Mesenchymal stem cell (in vitro differentiated cells and primary cell): ENCODE results near the gene ARHGEF3.
"Not testable (repeated sequence)": the region's sequence is repeated elsewhere in the genome, so short reads cannot be mapped to it uniquely, and the experiment has no call there.

Source experiments
- DNase-seq: peaks from one replicate; pipeline ENCODE4 v3.0.0-alpha.2; 2013
- H2AFZ ChIP-seq: one replicate; pipeline ENCODE4 v1.6.1; 2013; ENCODE audit warnings: low read depth, mild to moderate bottlenecking, control low read depth, inconsistent platforms, low read length, moderate library complexity
- H2AK5ac ChIP-seq: 2 replicates; pipeline ENCODE4 v1.6.1; 2013; ENCODE audit warnings: low read length, moderate library complexity, mild to moderate bottlenecking, inconsistent platforms; ENCODE audit not compliant: severe bottlenecking
- H2BK120ac ChIP-seq: one replicate; pipeline ENCODE4 v1.6.1; 2013; ENCODE audit warnings: low read depth, mild to moderate bottlenecking, inconsistent platforms, low read length, moderate library complexity
- H2BK12ac ChIP-seq, 2 experiments: one replicate each; pipeline ENCODE4 v1.6.1; 2013; ENCODE audit warnings: inconsistent platforms in 2 of 2, low read length in 2 of 2, mild to moderate bottlenecking in 2 of 2, moderate library complexity in 2 of 2, control low read depth in 1 of 2
- H2BK15ac ChIP-seq: one replicate; pipeline ENCODE4 v1.6.1; 2013; ENCODE audit warnings: mild to moderate bottlenecking, low read depth, inconsistent platforms; ENCODE audit not compliant: poor library complexity, severe bottlenecking
- H2BK5ac ChIP-seq: 2 replicates; pipeline ENCODE4 v1.6.1; 2013; ENCODE audit warnings: low read depth, mild to moderate bottlenecking, low read length, control low read depth, inconsistent platforms; ENCODE audit not compliant: poor library complexity, severe bottlenecking
- H3K14ac ChIP-seq, 2 experiments: one replicate each; pipeline ENCODE4 v1.6.1; 2013; ENCODE audit warnings: inconsistent platforms in 2 of 2, low read length in 2 of 2, control low read depth in 1 of 2, mild to moderate bottlenecking in 1 of 2, moderate library complexity in 1 of 2
- H3K18ac ChIP-seq, 2 experiments: one replicate each; pipeline ENCODE4 v1.6.1; 2013; ENCODE audit warnings: inconsistent platforms in 2 of 2, low read length in 2 of 2, control low read depth in 1 of 2, low read depth in 1 of 2, mild to moderate bottlenecking in 1 of 2
- H3K23ac ChIP-seq, 2 experiments: one replicate each; pipeline ENCODE4 v1.6.1; 2013; ENCODE audit warnings: inconsistent platforms in 2 of 2, low read length in 2 of 2, mild to moderate bottlenecking in 2 of 2, moderate library complexity in 2 of 2, control low read depth in 1 of 2
- H3K27ac ChIP-seq: 2 replicates; pipeline ENCODE4 v1.5.1; 2013; ENCODE audit warnings: mild to moderate bottlenecking, moderate library complexity, low read length, control low read depth, inconsistent platforms; ENCODE audit not compliant: poor library complexity, severe bottlenecking
- H3K27me3 ChIP-seq, 2 experiments: 2 replicates each; pipeline versions ENCODE4 v1.6.1 to v1.7.0; 2013; ENCODE audit warnings: low read length in 2 of 2, mild to moderate bottlenecking in 2 of 2, moderate library complexity in 2 of 2, control low read depth in 1 of 2, inconsistent platforms in 1 of 2; ENCODE audit not compliant: control insufficient read depth in 1 of 2, insufficient read depth in 1 of 2
- H3K36me3 ChIP-seq, 2 experiments: 2 replicates each; pipeline versions ENCODE4 v1.6.1 to v1.7.0; 2013; ENCODE audit warnings: low read length in 2 of 2, control low read depth in 1 of 2, inconsistent platforms in 1 of 2, low read depth in 1 of 2, mild to moderate bottlenecking in 1 of 2; ENCODE audit not compliant: insufficient read depth in 2 of 2, control insufficient read depth in 1 of 2
- H3K4ac ChIP-seq, 2 experiments: one replicate each; pipeline ENCODE4 v1.6.1; 2013; ENCODE audit warnings: inconsistent platforms in 2 of 2, low read length in 2 of 2, mild to moderate bottlenecking in 2 of 2, moderate library complexity in 2 of 2, control low read depth in 1 of 2, low read depth in 1 of 2
- H3K4me1 ChIP-seq: 2 replicates; pipeline ENCODE4 v1.6.1; 2013; ENCODE audit warnings: low read depth, low read length, control low read depth; ENCODE audit not compliant: control insufficient read depth, insufficient read depth
- H3K4me2 ChIP-seq: 2 replicates; pipeline ENCODE4 v1.6.1; 2013; ENCODE audit warnings: low read length, mild to moderate bottlenecking, inconsistent platforms; ENCODE audit not compliant: poor library complexity, severe bottlenecking
- H3K4me3 ChIP-seq, 2 experiments: 2 replicates each; pipeline versions ENCODE4 v1.5.1 to v1.7.0; 2013; ENCODE audit warnings: low read length in 2 of 2, mild to moderate bottlenecking in 2 of 2, control low read depth in 1 of 2, low read depth in 1 of 2; ENCODE audit not compliant: insufficient read depth in 1 of 2
- H3K79me1 ChIP-seq: replicated peaks from 2 replicates; pipeline ENCODE4 v1.6.1; 2013; ENCODE audit warnings: mild to moderate bottlenecking, control low read depth, low read length, inconsistent platforms; ENCODE audit not compliant: poor library complexity, severe bottlenecking
- H3K9ac ChIP-seq: 2 replicates; pipeline ENCODE4 v1.7.0; 2013; ENCODE audit warnings: mild to moderate bottlenecking, low read length, moderate library complexity
- H3K9me3 ChIP-seq: 2 replicates; pipeline ENCODE4 v1.7.0; 2013; ENCODE audit warnings: mild to moderate bottlenecking, low read length; ENCODE audit not compliant: control insufficient read depth
- H4K8ac ChIP-seq: one replicate; pipeline ENCODE4 v1.6.1; 2013; ENCODE audit warnings: inconsistent platforms, mild to moderate bottlenecking, low read length, moderate library complexity
- H4K91ac ChIP-seq: one replicate; pipeline ENCODE4 v1.6.1; 2013; ENCODE audit warnings: mild to moderate bottlenecking, low read length, inconsistent platforms
- WGBS: methylation state at CpG from one replicate; pipeline ENCODE4 v1.1.7; 2013; ENCODE audit warnings: mixed read lengths; 5-methylcytosine and 5-hydroxymethylcytosine counted together

The ARHGEF3 gene

DNA sequence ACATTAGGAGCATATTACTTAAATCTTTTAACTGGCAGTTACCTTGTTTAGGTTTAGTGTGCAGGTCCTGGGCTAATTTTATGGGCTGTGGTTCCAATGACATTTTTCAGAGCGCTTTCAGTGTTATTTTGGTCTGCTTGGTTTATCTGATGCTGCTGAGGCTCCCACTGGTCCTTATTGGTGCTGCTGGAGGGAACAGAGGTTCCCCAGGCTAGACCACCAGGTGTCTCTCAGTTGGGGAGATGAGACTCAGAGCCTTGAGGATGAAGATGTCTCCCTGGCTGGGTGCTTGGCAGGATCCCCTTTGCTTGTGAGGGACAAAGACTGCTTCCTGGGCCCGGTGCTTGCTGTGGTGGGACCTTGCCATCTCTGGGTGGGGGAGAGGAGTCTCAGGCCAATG lies 90.4 kb downstream of the ARHGEF3 start:
- Histone ChIP-seq H2BK15ac (no peak overlapping the region), H2AFZ (no peak overlapping the region), H3K4ac (no peak overlapping the region), H2BK5ac (no peak overlapping the region), H3K4me1 (no peaks in the 10 kb centered on the region), H3K4me2 (no peak overlapping the region), H3K36me3 (no peaks in the 10 kb centered on the region), H3K27me3 (no peaks in the 10 kb centered on the region), H3K9me3 (no peaks in the 10 kb centered on the region), H3K27ac (no peak overlapping the region), H3K4me3 (no peak overlapping the region), H2AK5ac (no peak overlapping the region), H2BK120ac (no peak overlapping the region), H3K23ac (no peak overlapping the region), H4K91ac (no peak overlapping the region), H3K14ac (no peak overlapping the region), H3K79me1 (no peaks in the 10 kb centered on the region), H3K9ac (no peak overlapping the region), H3K18ac (no peak overlapping the region), H4K8ac (no peak overlapping the region), H2BK12ac (no peak overlapping the region)
- WGBS: 98% methylated on average over 2 of the region's 2 CpGs
- DNase-seq: no peak

DNA sequence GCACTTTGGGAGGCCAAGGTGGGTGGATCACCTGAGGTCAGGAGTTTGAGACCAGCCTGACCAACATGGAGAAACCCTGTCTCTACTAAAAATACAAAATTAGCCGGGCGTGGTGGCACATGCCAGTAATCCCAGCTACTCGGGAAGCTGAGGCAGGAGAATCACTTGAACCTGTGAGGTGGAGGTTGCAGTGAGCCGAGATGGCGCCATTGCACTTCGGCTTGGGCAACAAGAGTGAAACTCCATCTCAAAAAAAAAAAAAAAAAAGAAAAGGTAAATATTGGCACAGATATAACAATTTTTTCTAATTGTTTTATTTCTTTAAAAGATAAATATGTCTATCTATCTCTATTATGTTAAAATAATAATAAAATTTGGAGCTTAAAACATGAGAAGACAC lies 94.3 kb downstream of the ARHGEF3 start:
- not testable (repeated sequence) for H3K14ac ChIP-seq, H3K23ac ChIP-seq, H3K27me3 ChIP-seq, H3K4me2 ChIP-seq, H2BK15ac ChIP-seq, H3K4me1 ChIP-seq, H2BK120ac ChIP-seq, H2BK5ac ChIP-seq, H3K9ac ChIP-seq, H3K18ac ChIP-seq, H3K4me3 ChIP-seq, H2BK12ac ChIP-seq, H3K36me3 ChIP-seq, H3K4ac ChIP-seq, H4K8ac ChIP-seq, H4K91ac ChIP-seq, H2AFZ ChIP-seq, H2AK5ac ChIP-seq, H3K79me1 ChIP-seq, DNase-seq, H3K9me3 ChIP-seq, H3K27ac ChIP-seq
- no CpG with 5 or more reads among the region's 6 CpGs for WGBS

DNA sequence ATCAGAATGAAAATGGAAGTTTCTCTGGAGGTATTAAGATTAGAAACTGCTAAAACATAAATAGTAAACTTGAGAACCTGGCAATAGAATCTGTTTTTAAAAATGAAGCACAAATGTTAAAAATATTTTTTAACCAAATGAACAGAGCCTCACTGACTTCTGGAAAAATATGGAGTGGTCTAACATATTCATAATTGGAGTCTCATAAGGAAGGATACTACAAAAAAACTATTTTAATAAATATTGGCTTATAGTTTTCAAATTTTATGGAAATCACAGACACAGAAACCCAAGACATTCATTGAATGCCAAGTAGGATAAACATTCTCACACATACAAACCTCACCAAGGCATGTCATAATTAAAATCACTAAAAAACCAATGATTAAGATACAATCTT lies 95.1 kb downstream of the ARHGEF3 start:
- no peak overlapping the region for H3K27ac ChIP-seq
- no peak overlapping the region for H2BK5ac ChIP-seq
- no peak overlapping the region for H2AK5ac ChIP-seq
- H3K14ac ChIP-seq: no peak overlapping the region
- no peak for DNase-seq
- no peak overlapping the region for H3K23ac ChIP-seq
- H2AFZ ChIP-seq: no peak overlapping the region
- H2BK15ac ChIP-seq: no peak overlapping the region
- H3K79me1 ChIP-seq: no peaks in the 10 kb centered on the region
- H3K4me1 ChIP-seq: no peaks in the 10 kb centered on the region
- no peaks in the 10 kb centered on the region for H3K27me3 ChIP-seq
- no peak overlapping the region for H4K91ac ChIP-seq
- H4K8ac ChIP-seq: no peak overlapping the region
- no peak overlapping the region for H3K9ac ChIP-seq
- no peaks in the 10 kb centered on the region for H3K9me3 ChIP-seq
- H3K4ac ChIP-seq: no peak overlapping the region
- H3K4me3 ChIP-seq: no peak overlapping the region
- H3K4me2 ChIP-seq: no peak overlapping the region
- no peak overlapping the region for H2BK120ac ChIP-seq
- no peaks in the 10 kb centered on the region for H3K36me3 ChIP-seq
- no peak overlapping the region for H3K18ac ChIP-seq
- no peak overlapping the region for H2BK12ac ChIP-seq

DNA sequence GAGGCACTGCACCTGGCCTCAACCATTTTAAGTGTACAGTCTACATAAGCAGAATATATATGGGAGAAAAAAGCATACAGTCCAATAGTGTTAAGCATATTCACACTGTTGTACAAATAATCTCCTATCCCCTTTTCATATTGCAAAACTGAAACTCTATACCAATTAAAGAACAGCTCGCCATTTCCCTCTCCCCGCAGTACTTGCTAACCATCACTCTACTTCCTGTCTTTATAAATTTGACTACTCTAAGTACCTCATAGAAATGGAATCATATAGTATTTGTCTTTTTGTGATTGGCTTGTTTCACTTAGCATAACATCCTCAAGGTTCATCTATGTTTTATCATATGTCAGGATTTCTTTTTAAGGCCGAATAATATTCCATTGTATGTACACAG lies 97.0 kb downstream of the ARHGEF3 start:
- H3K23ac ChIP-seq: no peak overlapping the region
- H3K4me2 ChIP-seq: no peak overlapping the region
- H2AFZ ChIP-seq: no peak overlapping the region
- 100% methylated on average over 1 of the region's 3 CpGs for WGBS
- no peak overlapping the region for H3K4ac ChIP-seq
- no peaks in the 10 kb centered on the region for H3K9me3 ChIP-seq
- H3K4me3 ChIP-seq: no peak overlapping the region
- H2BK12ac ChIP-seq: no peak overlapping the region
- no peak overlapping the region for H3K9ac ChIP-seq
- no peak overlapping the region for H4K8ac ChIP-seq
- H2BK5ac ChIP-seq: no peak overlapping the region
- H2BK15ac ChIP-seq: no peak overlapping the region
- H3K36me3 ChIP-seq: no peaks in the 10 kb centered on the region
- no peaks in the 10 kb centered on the region for H3K79me1 ChIP-seq
- no peak overlapping the region for H2BK120ac ChIP-seq
- peaks cover 3 to 10% of the 10 kb centered on the region in 2 experiments for H3K27me3 ChIP-seq
- no peak overlapping the region for H3K27ac ChIP-seq
- no peak for DNase-seq
- no peak overlapping the region for H2AK5ac ChIP-seq
- no peaks in the 10 kb centered on the region for H3K4me1 ChIP-seq
- H4K91ac ChIP-seq: no peak overlapping the region
- no peak overlapping the region for H3K18ac ChIP-seq
- H3K14ac ChIP-seq: no peak overlapping the region
